PC-9 (cell line): Measurements from ENCODE around the gene CAMKV. TPM values are rescaled to one million over a fixed set of nuclear protein-coding genes. Genes with fewer than 3 reads are reported as not detected.
A peak's percentile ranks its signal among the peaks of the same experiment; 100 is the strongest.
"Not testable (repeated sequence)": the region's sequence is repeated elsewhere in the genome, so short reads cannot be mapped to it uniquely, and the experiment has no call there.

Experiments used
- BruUV-seq: library from RNA; stranded (reverse); fragments of 400-500 nt; replicated peaks from 2 replicates; lab custom pipeline; 2021; lab: Mats Ljungman, UMichigan
- CTCF ChIA-PET: fragments of 300-600 bp; sonication (Branson Sonifier 250); formaldehyde crosslinking; loops from one replicate; lab custom pipeline; 2022; ENCODE audit warnings: antibody characterized with exemption; lab: Charles Lee
- POLR2A ChIA-PET: fragments of 300-600 bp; sonication (Branson Sonifier 250); formaldehyde crosslinking; loops from one replicate; lab custom pipeline; 2022; ENCODE audit warnings: antibody characterized with exemption; ENCODE audit not compliant: unreplicated experiment; lab: Charles Lee
- DNase-seq, 2 experiments: peaks; one replicate each; pipeline versions ENCODE4 v3.0.0 to v3.0.0-alpha.2; 2015 to 2022; ENCODE audit warnings: mixed read lengths in 1 of 2
- H2AFZ ChIP-seq: fragments of 200-600 bp; sonication (generic); 2 replicates; pipeline ENCODE4 v1.8.1; 2017; ENCODE audit warnings: antibody characterized with exemption
- H3F3A ChIP-seq: fragments of 200-600 bp; sonication (generic); 2 replicates; pipeline ENCODE4 v1.8.1; 2017; ENCODE audit warnings: antibody characterized with exemption, mild to moderate bottlenecking, low read depth; ENCODE audit not compliant: insufficient read depth
- H3K27ac ChIP-seq: fragments of 200-600 bp; sonication (generic); 2 replicates; pipeline ENCODE4 v1.6.1; 2016; ENCODE audit warnings: mixed run types
- H3K27me3 ChIP-seq: fragments of 200-600 bp; sonication (generic); 2 replicates; pipeline ENCODE4 v1.6.1; 2016; ENCODE audit warnings: low read depth, mixed run types; ENCODE audit not compliant: insufficient read depth
- H3K36me3 ChIP-seq: fragments of 200-600 bp; sonication (generic); 2 replicates; pipeline ENCODE4 v1.6.1; 2016; ENCODE audit warnings: low read depth, mixed run types
- H3K4me1 ChIP-seq: fragments of 200-600 bp; sonication (generic); replicated peaks from 2 replicates; pipeline ENCODE4 v1.6.1; 2016; ENCODE audit warnings: mixed run types; ENCODE audit not compliant: insufficient read depth
- H3K4me2 ChIP-seq: fragments of 200-600 bp; sonication (generic); 2 replicates; pipeline ENCODE4 v1.6.1; 2017; ENCODE audit warnings: mixed run types
- H3K4me3 ChIP-seq: fragments of 200-600 bp; sonication (generic); 2 replicates; pipeline ENCODE4 v1.6.1; 2016; ENCODE audit warnings: mixed run types
- H3K79me2 ChIP-seq: fragments of 200-600 bp; sonication (generic); 2 replicates; pipeline ENCODE4 v1.6.1; 2017; ENCODE audit warnings: low read depth, mixed run types
- H3K9me2 ChIP-seq: fragments of 200-600 bp; sonication (generic); 2 replicates; pipeline ENCODE4 v1.8.1; 2017; ENCODE audit warnings: mild to moderate bottlenecking; ENCODE audit not compliant: insufficient read depth
- H3K9me3 ChIP-seq: fragments of 200-600 bp; sonication (generic); 2 replicates; pipeline ENCODE4 v1.8.1; 2016; ENCODE audit warnings: low read depth; ENCODE audit not compliant: insufficient read depth
- H4K20me1 ChIP-seq: fragments of 200-600 bp; sonication (generic); 2 replicates; pipeline ENCODE4 v1.8.1; 2017; ENCODE audit not compliant: insufficient read depth
- CTCF ChIP-seq: fragments of 200-600 bp; sonication (generic); conservative IDR thresholded peaks from 2 replicates; pipeline ENCODE4 v1.6.1; 2017; ENCODE audit warnings: mixed run types, antibody characterized with exemption, mild to moderate bottlenecking, moderate library complexity
- EZH2 ChIP-seq: fragments of 200-600 bp; sonication (generic); IDR thresholded peaks from 2 replicates; pipeline ENCODE4 v1.8.0; 2017; ENCODE audit warnings: antibody characterized with exemption, low read depth
- intact Hi-C: fragments of 100-400 bp; cut with micrococcal nuclease; formaldehyde crosslinking; loops from one replicate; pipeline ENCODE4 v1.10.0; 2022; ENCODE audit not compliant: unreplicated experiment
- total RNA-seq: library from RNA; stranded (reverse); gene quantifications from 2 replicates; pipeline ENCODE4 v1.2.3, GENCODE V29; 2021

The CAMKV gene
- total RNA-seq, 1 experiment from 2014 or later: not detected

GRCh38 chr3:49826016-49826415 is 43.7 kb downstream of the CAMKV start:
- H3K9me3 ChIP-seq: no peaks in the 10 kb centered on the region
- no peaks in the 10 kb centered on the region for H3K4me1 ChIP-seq
- DNase-seq: no peak
- POLR2A ChIA-PET: no interaction called here
- BruUV-seq: no TSS peak
- no peaks in the 10 kb centered on the region for H3K79me2 ChIP-seq
- CTCF ChIA-PET: interaction anchor here (0.6 to 1.2 kb wide), 2 partner anchors 12 to 27 kb away, joined by 5 to 8 read pairs; partner anchors contain the start of gene UBA7
- no peaks in the 10 kb centered on the region for H3K27me3 ChIP-seq
- no peak overlapping the region for H3K4me2 ChIP-seq
- H4K20me1 ChIP-seq: no peaks in the 10 kb centered on the region
- intact Hi-C loops: no loop called here
- H3K4me3 ChIP-seq: no peak overlapping the region
- H3K9me2 ChIP-seq: no peaks in the 10 kb centered on the region
- TF ChIP-seq EZH2: no peak
- no peak for TF ChIP-seq CTCF
- no peaks in the 10 kb centered on the region for H3F3A ChIP-seq
- no peak overlapping the region for H3K27ac ChIP-seq
- H2AFZ ChIP-seq: no peak overlapping the region
- no peaks in the 10 kb centered on the region for H3K36me3 ChIP-seq

GRCh38 chr3:49823131-49823530 is 46.6 kb downstream of the CAMKV start:
- H3K27ac ChIP-seq, H3K9me2 ChIP-seq, H3K4me3 ChIP-seq, H3F3A ChIP-seq, H3K36me3 ChIP-seq, CTCF ChIA-PET, H4K20me1 ChIP-seq, H3K4me2 ChIP-seq, H2AFZ ChIP-seq, H3K4me1 ChIP-seq, H3K9me3 ChIP-seq, DNase-seq, BruUV-seq, intact Hi-C loops, H3K27me3 ChIP-seq, H3K79me2 ChIP-seq: not testable (repeated sequence)
- POLR2A ChIA-PET: interaction anchor here (0.7 kb wide), 1 partner anchor 148 kb away, joined by 3 read pairs; no protein-coding TSS in a partner anchor

GRCh38 chr3:49813497-49814174 is 56.1 kb downstream of the CAMKV start, which contains the start of gene UBA7:
Gene UBA7 (minus strand): TSS chr3:49813953. CDS start chr3:49813787, 166 bp downstream.
- POLR2A ChIA-PET: interaction anchor here (0.6 kb wide), 1 partner anchor 87 kb away, joined by 4 read pairs; no protein-coding TSS in a partner anchor
- TF ChIP-seq CTCF: no peak
- no peak for TF ChIP-seq EZH2
- CTCF ChIA-PET: interaction anchor here (0.8 kb wide), 2 partner anchors 10 to 13 kb away, joined by 4 to 5 read pairs; partner anchors contain the start of gene INKA1
- peak in 1 of 2 experiments; percentile 49 for DNase-seq
- Histone ChIP-seq H2AFZ (peak within 1 kb of the TSS; percentile 62; the same call in 1 of the 2 replicates), H3K36me3 (no peaks in the 10 kb centered on the region), H3K9me2 (no peaks in the 10 kb centered on the region), H3K9me3 (no peaks in the 10 kb centered on the region), H3K4me1 (no peaks in the 10 kb centered on the region), H3K4me3 (no peak within 1 kb of the TSS; the same call in 1 of the 2 replicates), H3K27ac (no peak within 1 kb of the TSS), H3K4me2 (peak within 1 kb of the TSS; percentile 62), H3K79me2 (no peaks in the 10 kb centered on the region), H4K20me1 (no peaks in the 10 kb centered on the region), H3F3A (no peaks in the 10 kb centered on the region), H3K27me3 (no peaks in the 10 kb centered on the region)
- no TSS peak for BruUV-seq
- intact Hi-C loops: no loop called here
